ENCODE measurements around the gene TMEM253.

DNA sequence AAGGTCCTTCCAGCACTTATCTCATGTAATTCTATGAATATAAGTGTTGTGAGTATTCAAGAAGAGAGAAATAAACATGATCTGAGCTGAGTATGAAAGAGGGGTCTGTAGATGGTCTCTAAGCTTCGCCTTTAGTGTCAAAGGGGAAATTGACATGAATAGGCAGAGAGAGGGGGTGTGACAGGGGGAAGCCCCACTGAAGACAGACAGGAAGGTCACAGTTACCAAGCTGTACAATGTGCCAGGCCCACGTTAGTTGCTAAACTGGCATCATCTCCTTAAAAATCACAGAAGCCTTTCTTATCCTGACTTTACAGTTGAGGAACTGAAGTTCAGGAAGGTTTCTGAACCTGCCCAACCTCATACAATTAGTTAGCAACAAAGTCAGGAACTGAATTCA lies 23.2 kb upstream of the TMEM253 start:
- TF ChIP-seq POLR2A (IDR thresholded peaks at IDR 0.05; ENCODE audit: low read length) (no peak), GATA1 (IDR thresholded peaks at IDR 0.05; ENCODE audit: low read depth, low read length) (no peak)
